Coronary artery (tissue), 2 donors: ENCODE data around the gene XIAP.

Experiments used
- DNase-seq: peaks from one replicate; pipeline ENCODE4 v3.0.0-alpha.2; 2017; ENCODE audit warnings: low spot score
- H3K27ac ChIP-seq, 2 donors: fragments of 200-600 bp; sonication (generic); one replicate each; pipeline ENCODE4 v1.5.1; 2016 to 2019
- H3K4me3 ChIP-seq: fragments of 200-600 bp; sonication (generic); 2 replicates; pipeline ENCODE4 v1.5.1; 2016; ENCODE audit warnings: mild to moderate bottlenecking, moderate library complexity
- CTCF ChIP-seq: fragments of 200-600 bp; sonication (generic); IDR thresholded peaks from one replicate; pipeline ENCODE4 v1.5.1; 2019; ENCODE audit warnings: antibody characterized with exemption

Gene XIAP

GRCh38 chrX:123851079-123851478, 8.8 kb upstream of the XIAP start:
- DNase-seq: no peak
- no peak for TF ChIP-seq CTCF
- Histone ChIP-seq H3K27ac (no peak overlapping the region), H3K4me3 (no peak overlapping the region)

GRCh38 chrX:123854329-123854728, 5.5 kb upstream of the XIAP start:
- no peak for TF ChIP-seq CTCF
- no peak for DNase-seq
- Histone ChIP-seq H3K4me3 (no peak overlapping the region), H3K27ac (no peak overlapping the region)

- Histone ChIP-seq H3K4me3 (peak overlapping the region; percentile 86), H3K27ac (peak overlapping the region; percentile 89 to 100)
- DNase-seq: no peak
- no peak for TF ChIP-seq CTCF
Observed at GRCh38 chrX:123859409-123859845, 426 bp upstream of the XIAP start.

- TF ChIP-seq CTCF: no peak
- DNase-seq: no peak
- H3K27ac ChIP-seq: peak overlapping the region; percentile 89 to 100
- H3K4me3 ChIP-seq: peak overlapping the region; percentile 86
Observed at GRCh38 chrX:123860983-123861382, 1.1 kb downstream of the XIAP start.

GRCh38 chrX:123869488-123869887, 9.6 kb downstream of the XIAP start:
- H3K27ac ChIP-seq: no peak overlapping the region
- no peak for TF ChIP-seq CTCF
- no peak overlapping the region for H3K4me3 ChIP-seq
- no peak for DNase-seq

- Histone ChIP-seq H3K4me3 (no peak overlapping the region), H3K27ac (no peak overlapping the region)
- no peak for TF ChIP-seq CTCF
- DNase-seq: no peak
Observed at GRCh38 chrX:123871309-123871708, 11.5 kb downstream of the XIAP start.

GRCh38 chrX:123873956-123874355, 14.1 kb downstream of the XIAP start:
- no peak for DNase-seq
- no peak overlapping the region for H3K4me3 ChIP-seq
- TF ChIP-seq CTCF: no peak
- H3K27ac ChIP-seq: no peak overlapping the region
